ENCODE measurements around the gene ZHX3.

DNA sequence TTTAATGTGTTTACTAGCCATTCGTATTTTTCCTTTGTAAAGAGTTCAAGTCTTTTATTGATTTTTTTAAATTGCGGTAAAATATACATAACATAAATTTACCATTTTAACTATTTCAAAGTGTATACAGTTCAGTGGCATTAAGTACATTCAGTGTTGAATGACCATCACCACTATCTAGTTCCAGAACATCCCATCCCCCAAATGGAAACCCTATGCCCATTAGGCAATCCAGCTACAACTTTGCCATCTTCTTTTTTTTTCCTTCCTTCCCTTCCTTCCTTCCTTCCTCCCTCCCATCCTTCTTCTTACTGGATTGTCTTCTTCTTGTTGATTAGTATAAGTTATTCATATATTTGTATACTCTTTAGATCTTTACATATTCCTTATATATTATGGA, 31.7 kb upstream of the ZHX3 start:
- TF ChIP-seq, protein P1, sequence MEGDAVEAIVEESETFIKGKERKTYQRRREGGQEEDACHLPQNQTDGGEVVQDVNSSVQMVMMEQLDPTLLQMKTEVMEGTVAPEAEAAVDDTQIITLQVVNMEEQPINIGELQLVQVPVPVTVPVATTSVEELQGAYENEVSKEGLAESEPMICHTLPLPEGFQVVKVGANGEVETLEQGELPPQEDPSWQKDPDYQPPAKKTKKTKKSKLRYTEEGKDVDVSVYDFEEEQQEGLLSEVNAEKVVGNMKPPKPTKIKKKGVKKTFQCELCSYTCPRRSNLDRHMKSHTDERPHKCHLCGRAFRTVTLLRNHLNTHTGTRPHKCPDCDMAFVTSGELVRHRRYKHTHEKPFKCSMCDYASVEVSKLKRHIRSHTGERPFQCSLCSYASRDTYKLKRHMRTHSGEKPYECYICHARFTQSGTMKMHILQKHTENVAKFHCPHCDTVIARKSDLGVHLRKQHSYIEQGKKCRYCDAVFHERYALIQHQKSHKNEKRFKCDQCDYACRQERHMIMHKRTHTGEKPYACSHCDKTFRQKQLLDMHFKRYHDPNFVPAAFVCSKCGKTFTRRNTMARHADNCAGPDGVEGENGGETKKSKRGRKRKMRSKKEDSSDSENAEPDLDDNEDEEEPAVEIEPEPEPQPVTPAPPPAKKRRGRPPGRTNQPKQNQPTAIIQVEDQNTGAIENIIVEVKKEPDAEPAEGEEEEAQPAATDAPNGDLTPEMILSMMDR (conservative IDR thresholded peaks at IDR 0.05; ENCODE audit: low read length): no peak
- TF ChIP-seq EZH2phosphoT487 (IDR thresholded peaks at IDR 0.05; ENCODE audit: borderline replicate concordance): no peak
